ENCODE results near the gene IL16.

Gene IL16

DNA sequence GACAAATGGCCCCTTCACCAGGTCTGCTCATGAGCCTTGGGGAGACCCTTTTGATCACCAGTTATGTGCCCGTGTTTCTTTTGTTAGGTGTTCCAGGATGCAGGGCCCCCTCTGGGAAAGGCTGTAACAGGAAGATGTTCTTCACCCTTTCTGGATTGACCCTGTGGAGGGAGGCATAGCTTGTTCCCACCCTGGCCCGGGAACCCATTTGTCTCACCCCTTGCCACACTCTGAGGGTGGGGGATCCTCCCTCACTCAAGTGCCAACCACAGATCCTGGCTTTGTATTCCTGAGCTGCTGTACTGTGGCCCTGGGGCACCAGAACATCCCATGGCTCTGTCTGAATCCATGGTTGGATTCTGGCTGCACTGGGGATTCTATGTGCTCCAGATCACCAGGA is 18.9 kb downstream of the IL16 start:
- TF ChIP-seq EZH2phosphoT487 (conservative IDR thresholded peaks at IDR 0.05; ENCODE audit: low read length) (no peak), CTCF (IDR thresholded peaks at IDR 0.05; ENCODE audit: insufficient read depth, low read length, poor library complexity, severe bottlenecking) (no peak)
- Histone ChIP-seq H4K20me1 (ENCODE audit: low read depth, low read length) (no peaks in the 10 kb centered on the region), H3K36me3 (ENCODE audit: low read length) (no peaks in the 10 kb centered on the region), H3K27ac (ENCODE audit: low read depth, low read length) (no peak overlapping the region), H3F3A (ENCODE audit: insufficient read depth) (no peaks in the 10 kb centered on the region), H3K27me3 (ENCODE audit: low read length) (no peaks in the 10 kb centered on the region; the same call in 1 of the 2 replicates), H3K79me2 (ENCODE audit: insufficient read depth, low read length) (no peaks in the 10 kb centered on the region), H2AFZ (ENCODE audit: low read depth, low read length, severe bottlenecking) (no peak overlapping the region), H3K9me3 (ENCODE audit: insufficient read depth, low read length) (no peaks in the 10 kb centered on the region), H3K9me2 (replicated peaks; ENCODE audit: insufficient read depth, low read length) (no peaks in the 10 kb centered on the region), H3K4me3 (ENCODE audit: insufficient read depth, low read length, poor library complexity, severe bottlenecking) (no peak overlapping the region), H3K9ac (ENCODE audit: low read length) (no peak overlapping the region), H3K4me2 (ENCODE audit: low read depth, low read length, poor library complexity, severe bottlenecking) (no peak overlapping the region)

- H3K27me3 ChIP-seq (ENCODE audit: low read length): no peaks in the 10 kb centered on the region; the same call in 1 of the 2 replicates
- H3K4me2 ChIP-seq (ENCODE audit: low read depth, low read length, poor library complexity, severe bottlenecking): no peak overlapping the region
- no peak overlapping the region for H3K27ac ChIP-seq (ENCODE audit: low read depth, low read length)
- H3K4me3 ChIP-seq (ENCODE audit: insufficient read depth, low read length, poor library complexity, severe bottlenecking): no peak overlapping the region
- H3K36me3 ChIP-seq (ENCODE audit: low read length): no peaks in the 10 kb centered on the region
- H4K20me1 ChIP-seq (ENCODE audit: low read depth, low read length): no peaks in the 10 kb centered on the region
- TF ChIP-seq EZH2phosphoT487 (conservative IDR thresholded peaks at IDR 0.05; ENCODE audit: low read length) (no peak), CTCF (IDR thresholded peaks at IDR 0.05; ENCODE audit: insufficient read depth, low read length, poor library complexity, severe bottlenecking) (no peak)
- no peaks in the 10 kb centered on the region for H3F3A ChIP-seq (ENCODE audit: insufficient read depth)
- H3K79me2 ChIP-seq (ENCODE audit: insufficient read depth, low read length): no peaks in the 10 kb centered on the region
- no peak overlapping the region for H2AFZ ChIP-seq (ENCODE audit: low read depth, low read length, severe bottlenecking)
- no peaks in the 10 kb centered on the region for H3K9me2 ChIP-seq (replicated peaks; ENCODE audit: insufficient read depth, low read length)
- no peaks in the 10 kb centered on the region for H3K9me3 ChIP-seq (ENCODE audit: insufficient read depth, low read length)
- H3K9ac ChIP-seq (ENCODE audit: low read length): no peak overlapping the region
Observed at GRCh38 chr15:81215983-81216382, 19.3 kb downstream of the IL16 start.

- H3K4me3 ChIP-seq (ENCODE audit: insufficient read depth, low read length, poor library complexity, severe bottlenecking): no peak overlapping the region
- H3K36me3 ChIP-seq (ENCODE audit: low read length): no peaks in the 10 kb centered on the region
- H4K20me1 ChIP-seq (ENCODE audit: low read depth, low read length): no peaks in the 10 kb centered on the region
- H3K9ac ChIP-seq (ENCODE audit: low read length): no peak overlapping the region
- no peak overlapping the region for H3K27ac ChIP-seq (ENCODE audit: low read depth, low read length)
- no peaks in the 10 kb centered on the region for H3F3A ChIP-seq (ENCODE audit: insufficient read depth)
- H3K9me2 ChIP-seq (replicated peaks; ENCODE audit: insufficient read depth, low read length): no peaks in the 10 kb centered on the region
- no peaks in the 10 kb centered on the region for H3K9me3 ChIP-seq (ENCODE audit: insufficient read depth, low read length)
- no peak overlapping the region for H2AFZ ChIP-seq (ENCODE audit: low read depth, low read length, severe bottlenecking)
- H3K79me2 ChIP-seq (ENCODE audit: insufficient read depth, low read length): no peaks in the 10 kb centered on the region
- TF ChIP-seq CTCF (IDR thresholded peaks at IDR 0.05; ENCODE audit: insufficient read depth, low read length, poor library complexity, severe bottlenecking) (no peak), EZH2phosphoT487 (conservative IDR thresholded peaks at IDR 0.05; ENCODE audit: low read length) (no peak)
- no peaks in the 10 kb centered on the region; the same call in 1 of the 2 replicates for H3K27me3 ChIP-seq (ENCODE audit: low read length)
- no peak overlapping the region for H3K4me2 ChIP-seq (ENCODE audit: low read depth, low read length, poor library complexity, severe bottlenecking)
Observed at GRCh38 chr15:81216422-81216821, 19.7 kb downstream of the IL16 start.

Measured in SU-DHL-6 (cell line).